HG03175 (cell line): ENCODE measurements around the gene CPNE7.
"Not testable (repeated sequence)": the region's sequence is repeated elsewhere in the genome, so short reads cannot be mapped to it uniquely, and the experiment has no call there.

ENCODE experiments used
- ATAC-seq: cut with Tn5 transposase; IDR thresholded peaks from one replicate; pipeline ENCODE4 v1.9.1; 2021; ENCODE audit warnings: mild to moderate bottlenecking, moderate library complexity; ENCODE audit not compliant: unreplicated experiment

CPNE7 gene

GRCh38 chr16:89620406-89620841 is 44.9 kb downstream of the CPNE7 start:
- no peak for ATAC-seq

- no peak for ATAC-seq
Observed at GRCh38 chr16:89621136-89621697, 45.7 kb downstream of the CPNE7 start.

GRCh38 chr16:89621698-89622409 is 46.3 kb downstream of the CPNE7 start:
- no peak for ATAC-seq

DNA sequence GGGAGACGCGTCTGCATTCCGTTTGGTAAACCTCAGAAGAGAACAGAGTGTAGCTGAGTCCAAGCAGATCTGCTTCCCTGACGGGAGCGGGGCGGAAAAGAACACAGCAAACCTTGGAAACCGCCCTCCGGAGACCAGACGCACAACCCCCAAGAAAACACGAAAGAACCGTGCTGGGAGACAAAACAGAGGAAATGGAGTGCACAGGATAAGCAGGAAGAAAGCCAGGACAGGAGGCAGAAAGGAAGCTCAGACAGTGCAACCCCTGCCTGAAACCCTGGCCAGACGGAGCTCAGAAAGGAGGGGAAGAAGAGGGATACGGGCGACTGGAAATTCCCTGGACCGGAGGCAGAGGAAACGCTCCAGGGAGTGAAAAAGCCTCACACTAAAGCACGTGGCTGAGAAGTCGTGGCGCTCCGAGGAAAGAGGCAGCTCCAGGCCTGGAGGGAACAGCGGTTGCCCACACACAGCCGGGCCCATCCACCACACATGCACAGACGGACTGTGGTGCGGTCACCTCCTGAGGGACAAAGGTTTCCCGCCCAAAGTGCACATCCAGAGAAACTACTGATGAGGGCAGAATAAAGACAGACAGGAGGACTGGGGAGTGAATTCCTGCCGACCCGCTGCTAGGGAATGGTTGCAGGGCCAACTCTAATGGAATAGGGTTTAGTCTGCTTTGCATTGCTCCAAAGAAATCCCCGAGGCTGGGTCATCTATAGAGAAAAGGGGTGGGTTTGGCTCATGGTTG is 48.1 kb downstream of the CPNE7 start:
- ATAC-seq = no peak

DNA sequence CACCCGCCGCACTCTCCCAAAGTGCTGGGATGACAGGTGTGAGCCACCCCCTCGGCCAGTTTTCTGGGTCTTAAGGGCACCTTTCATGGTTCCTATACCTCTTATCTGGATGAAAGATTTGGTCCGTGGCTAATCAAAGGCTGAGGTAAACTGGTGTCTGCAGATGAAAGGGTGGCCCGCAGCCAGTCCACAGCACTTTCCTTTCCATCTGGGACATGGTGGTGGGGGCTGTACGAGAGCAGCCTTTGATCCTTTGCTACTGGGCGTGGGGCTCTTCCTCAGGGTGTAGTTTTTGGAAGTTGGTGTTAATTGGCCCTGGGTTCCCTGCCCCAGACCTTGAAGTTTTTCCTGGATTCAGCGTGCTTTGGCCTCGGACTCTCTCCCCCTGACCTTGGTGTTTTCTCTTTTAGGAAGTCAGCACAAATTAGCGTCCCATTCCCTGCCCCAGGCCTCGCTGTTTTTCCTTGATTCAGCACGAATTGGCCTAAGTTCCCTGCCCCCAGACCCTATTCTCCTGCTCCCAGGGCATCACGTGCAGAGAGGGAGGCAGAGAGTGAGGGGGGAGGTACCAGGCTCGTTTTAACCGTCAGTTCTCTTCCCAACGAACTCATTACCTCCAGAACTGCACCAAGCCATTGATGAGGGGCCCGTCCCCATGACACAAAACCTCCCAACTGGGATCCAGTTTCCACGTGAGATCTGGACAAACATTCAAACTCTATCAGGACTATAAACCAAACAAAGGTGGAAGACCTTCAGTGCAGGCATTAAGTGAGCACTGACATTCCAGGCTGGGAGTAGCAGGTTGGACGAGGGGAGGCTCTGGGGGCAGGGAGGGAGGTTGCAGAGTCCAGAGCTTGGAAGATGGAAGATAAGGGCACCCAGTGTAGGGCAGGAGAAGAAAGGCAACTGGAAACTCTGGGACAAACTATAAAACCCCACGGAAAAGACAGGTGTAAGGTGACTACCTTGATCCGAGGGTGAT is 49.5 kb downstream of the CPNE7 start:
- ATAC-seq = no peak

GRCh38 chr16:89629827-89630610 is 54.5 kb downstream of the CPNE7 start:
- no peak for ATAC-seq

- ATAC-seq = no peak
Observed at GRCh38 chr16:89633064-89633631, 57.6 kb downstream of the CPNE7 start.

- not testable (repeated sequence) for ATAC-seq
Observed at GRCh38 chr16:89634463-89635385, 59.2 kb downstream of the CPNE7 start.

DNA sequence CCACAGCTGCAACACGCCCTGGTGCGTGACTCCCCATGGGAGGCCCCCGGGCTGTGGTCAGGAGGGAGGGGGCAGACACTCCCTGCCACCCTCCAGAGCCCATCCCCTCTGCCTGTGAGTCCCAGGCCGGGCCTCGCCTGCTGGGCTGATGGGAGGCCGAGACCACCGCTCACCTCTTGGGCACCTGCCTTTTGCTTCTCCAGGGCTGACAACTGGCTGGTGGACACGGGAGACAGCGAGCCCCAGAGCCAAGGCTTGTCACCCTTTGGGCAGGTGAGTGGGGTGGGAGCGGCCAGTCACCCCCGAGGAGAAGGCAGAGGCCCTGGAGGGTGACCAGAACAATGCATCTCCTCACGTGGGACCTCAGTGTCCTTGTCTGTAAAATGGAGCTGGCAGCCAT is 61.1 kb downstream of the CPNE7 start:
- ATAC-seq = no peak

DNA sequence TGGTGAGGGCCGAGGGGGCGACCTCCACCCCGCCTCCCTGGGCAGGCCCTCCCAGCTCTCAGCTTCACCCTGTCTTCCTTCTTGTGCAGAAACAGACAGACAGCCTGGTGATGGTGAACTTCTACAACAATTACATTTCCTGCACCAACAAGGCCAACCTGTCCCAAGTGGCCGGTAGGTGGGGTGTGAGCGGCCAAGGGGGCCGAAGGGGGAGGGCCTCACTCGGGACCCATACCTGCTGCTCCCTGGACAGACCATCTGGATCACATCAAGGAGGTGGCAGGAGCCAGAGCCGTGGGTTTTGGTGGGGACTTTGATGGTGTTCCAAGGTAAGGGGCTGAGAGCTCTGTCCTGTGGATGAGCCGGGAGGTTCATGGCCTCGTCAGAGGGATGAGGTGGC is 61.8 kb downstream of the CPNE7 start:
- no peak for ATAC-seq

DNA sequence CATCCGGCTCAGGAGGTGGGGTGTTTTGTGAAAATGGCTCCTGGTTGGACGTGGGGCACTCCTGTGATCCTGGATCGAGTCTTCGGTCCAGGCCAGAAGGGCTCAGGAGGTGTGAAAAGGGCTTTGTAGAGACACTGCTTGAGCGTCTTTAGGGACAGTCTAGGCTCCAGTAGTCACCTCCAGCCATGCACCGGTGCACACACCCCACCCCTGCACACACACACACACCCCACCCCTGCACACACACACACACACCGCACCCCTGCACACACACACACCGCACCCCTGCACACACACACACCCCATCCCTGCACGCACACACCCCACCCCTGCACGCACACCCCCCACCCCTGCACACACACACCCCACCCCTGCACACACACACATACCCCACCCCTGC is 62.9 kb downstream of the CPNE7 start:
- no peak for ATAC-seq

DNA sequence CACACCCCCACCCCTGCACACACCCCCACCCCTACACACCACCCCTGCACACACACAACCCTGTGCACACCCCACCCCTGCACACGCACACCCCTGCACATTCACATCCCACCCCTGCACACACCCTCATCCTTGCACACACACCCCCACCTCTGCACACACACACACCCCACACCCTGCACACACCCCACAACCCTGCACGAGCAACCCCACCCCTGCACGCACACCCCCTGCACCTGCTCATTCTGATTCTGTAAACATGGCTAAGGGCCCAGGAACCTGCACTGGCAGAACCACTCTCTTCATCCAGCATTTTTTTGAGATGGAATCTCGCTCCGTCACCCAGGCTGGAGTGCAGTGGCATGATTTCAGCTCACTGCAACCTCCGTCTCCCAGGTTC is 63.8 kb downstream of the CPNE7 start:
- no peak for ATAC-seq

DNA sequence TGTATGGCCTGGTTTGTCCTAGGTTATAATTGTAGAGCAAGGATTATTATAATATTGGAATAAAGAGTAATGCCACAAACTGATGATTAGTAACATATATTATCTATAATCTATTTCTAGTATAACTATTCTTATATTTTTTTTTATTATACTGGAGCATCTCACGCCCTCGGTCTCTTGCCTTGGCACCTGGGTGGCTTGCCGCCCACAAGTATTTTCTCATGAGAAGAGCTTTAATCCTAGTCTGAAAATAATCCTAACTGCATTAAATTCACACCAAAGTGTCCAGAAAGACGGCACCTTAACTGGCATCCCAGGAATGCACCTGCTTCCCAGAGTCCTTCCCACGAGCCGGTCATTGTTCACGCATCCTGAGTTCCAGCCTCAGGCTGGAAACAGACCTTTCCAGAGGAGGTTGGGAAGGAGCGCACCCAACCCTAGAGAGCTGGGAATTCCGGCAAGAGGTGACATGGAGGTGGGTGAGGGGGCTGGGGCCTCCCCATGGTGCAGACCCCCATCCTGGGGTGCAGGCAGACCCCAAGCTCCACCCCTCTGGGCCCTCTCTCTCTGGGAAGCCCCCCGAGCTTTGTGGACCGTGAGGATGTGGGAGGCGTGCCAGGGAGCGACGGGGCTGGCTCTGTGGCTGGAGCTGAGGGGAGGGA is 66.0 kb downstream of the CPNE7 start:
- no peak for ATAC-seq

DNA sequence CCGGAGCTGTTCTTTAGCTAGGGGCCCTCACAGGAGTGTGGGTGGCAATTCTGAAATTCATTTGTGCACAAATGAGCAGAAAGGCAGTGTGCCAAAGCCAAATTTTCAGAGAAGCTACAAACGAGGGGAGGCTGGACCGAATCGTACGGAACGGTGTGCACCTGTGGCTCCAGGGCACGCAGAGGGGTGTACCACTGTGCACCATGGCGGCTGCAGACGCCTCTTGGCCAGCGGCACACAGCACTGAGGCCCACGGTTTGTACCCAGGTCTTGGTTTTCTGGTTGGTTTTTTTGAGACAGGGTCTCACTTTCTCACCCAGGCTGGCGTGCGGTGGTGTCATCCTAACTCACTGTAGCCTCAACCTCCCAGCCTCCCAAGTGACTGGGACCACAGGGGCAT is 67.0 kb downstream of the CPNE7 start:
- no peak for ATAC-seq

- no peak for ATAC-seq
Observed at GRCh38 chr16:89643769-89644300, 68.3 kb downstream of the CPNE7 start.

DNA sequence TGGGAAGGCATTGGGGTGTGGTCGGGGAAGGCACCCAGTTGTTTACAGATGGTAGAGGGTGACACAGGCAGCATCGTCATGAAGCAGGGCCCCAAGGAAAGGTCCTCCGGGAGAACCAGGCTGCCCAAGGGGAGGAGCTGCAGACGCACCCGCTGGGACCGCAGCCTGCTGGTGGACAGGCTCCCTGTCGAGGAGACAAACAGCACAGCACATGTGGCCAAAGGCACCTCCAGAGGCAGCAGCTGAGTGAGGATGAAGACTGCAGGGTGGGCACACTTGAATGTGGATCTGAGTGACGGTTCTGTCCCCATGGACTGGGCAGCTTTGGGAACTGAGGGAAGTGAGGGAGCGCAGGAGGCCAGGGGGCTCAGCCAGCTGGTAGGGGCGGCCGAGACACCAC is 69.6 kb downstream of the CPNE7 start:
- ATAC-seq = no peak

GRCh38 chr16:89646270-89646669 is 70.7 kb downstream of the CPNE7 start:
- ATAC-seq = no peak
